SK-N-SH (cell line): ENCODE measurements around the gene ZBTB38.

Experiments
- CTCF ChIP-seq: fragments of 200-600 bp; sonication (generic); IDR thresholded peaks from 2 replicates; pipeline ENCODE4 v1.6.1; 2017; ENCODE audit warnings: antibody characterized with exemption, mild to moderate bottlenecking, moderate library complexity
- ELF1 ChIP-seq: IDR thresholded peaks from 2 replicates; pipeline ENCODE4 v1.4.0; 2012
- EP300 ChIP-seq, 2 experiments: IDR thresholded peaks; 2 replicates each; pipeline versions ENCODE4 v1.4.0 to v1.6.1; 2012; ENCODE audit warnings: borderline replicate concordance in 1 of 2, low read depth in 1 of 2, low read length in 1 of 2
- NFIC ChIP-seq: IDR thresholded peaks from 2 replicates; pipeline ENCODE4 v1.4.0; 2012; ENCODE audit warnings: borderline replicate concordance
- POLR2AphosphoS5 ChIP-seq: IDR thresholded peaks from 2 replicates; pipeline ENCODE4 v1.6.1; 2012; ENCODE audit warnings: low read depth, low read length
- RCOR1 ChIP-seq: fragments of 150-350 bp; IDR thresholded peaks from 2 replicates; pipeline ENCODE4 v1.6.1; 2017; ENCODE audit warnings: antibody characterized with exemption, low read length
- USF1 ChIP-seq: IDR thresholded peaks from 2 replicates; pipeline ENCODE4 v1.4.0; 2012; ENCODE audit warnings: low read depth, borderline replicate concordance
- USF2 ChIP-seq: fragments of 150-350 bp; IDR thresholded peaks from 2 replicates; pipeline ENCODE4 v1.6.1; 2017; ENCODE audit warnings: antibody characterized with exemption, low read length, low read depth, borderline replicate concordance
- YY1 ChIP-seq: IDR thresholded peaks from 2 replicates; pipeline ENCODE4 v1.4.0; 2012; ENCODE audit warnings: low read depth, mild to moderate bottlenecking

GRCh38 chr3:141375381-141376301, 7.3 kb downstream of the ZBTB38 start:
- TF ChIP-seq YY1 (no peak), USF2 (no peak), RCOR1 (no peak), USF1 (no peak), ELF1 (no peak), EP300 (IDR thresholded peaks at IDR 0.05; ENCODE audit: borderline replicate concordance in 1 of 2, low read depth in 1 of 2, low read length in 1 of 2) (no peak), CTCF (no peak), NFIC (no peak), POLR2AphosphoS5 (no peak)
